Mucosa of rectum (tissue), 2 donors: Measurements from ENCODE around the gene RPH3AL.

Experiments used
- H3K27ac ChIP-seq, 2 donors: one replicate each; pipeline ENCODE4 v1.7.0; 2013; ENCODE audit warnings: inconsistent platforms in 2 of 2, low read depth in 2 of 2, low read length in 2 of 2
- H3K27me3 ChIP-seq, 2 donors: one replicate each; pipeline ENCODE4 v1.7.0; 2013; ENCODE audit warnings: low read length in 2 of 2; ENCODE audit not compliant: control insufficient read depth in 2 of 2, insufficient read depth in 2 of 2
- H3K36me3 ChIP-seq, 2 donors: one replicate each; pipeline ENCODE4 v1.7.0; 2013; ENCODE audit warnings: low read length in 2 of 2; ENCODE audit not compliant: control insufficient read depth in 2 of 2, insufficient read depth in 2 of 2
- H3K4me1 ChIP-seq, 2 donors: one replicate each; pipeline ENCODE4 v1.7.0; 2013; ENCODE audit warnings: low read length in 2 of 2, mild to moderate bottlenecking in 1 of 2; ENCODE audit not compliant: control insufficient read depth in 2 of 2, insufficient read depth in 2 of 2
- H3K4me3 ChIP-seq, 2 donors: one replicate each; pipeline ENCODE4 v1.7.0; 2013; ENCODE audit warnings: low read length in 2 of 2
- H3K9ac ChIP-seq, 2 donors: one replicate each; pipeline ENCODE4 v1.7.0; 2013; ENCODE audit warnings: low read length in 2 of 2, low read depth in 1 of 2, mild to moderate bottlenecking in 1 of 2
- H3K9me3 ChIP-seq, 2 donors: one replicate each; pipeline ENCODE4 v1.7.0; 2013; ENCODE audit warnings: low read length in 2 of 2; ENCODE audit not compliant: control insufficient read depth in 2 of 2
- donor health status: healthy.
- donor health status: Normal muscosa, but diverticular disease.

Gene RPH3AL

DNA sequence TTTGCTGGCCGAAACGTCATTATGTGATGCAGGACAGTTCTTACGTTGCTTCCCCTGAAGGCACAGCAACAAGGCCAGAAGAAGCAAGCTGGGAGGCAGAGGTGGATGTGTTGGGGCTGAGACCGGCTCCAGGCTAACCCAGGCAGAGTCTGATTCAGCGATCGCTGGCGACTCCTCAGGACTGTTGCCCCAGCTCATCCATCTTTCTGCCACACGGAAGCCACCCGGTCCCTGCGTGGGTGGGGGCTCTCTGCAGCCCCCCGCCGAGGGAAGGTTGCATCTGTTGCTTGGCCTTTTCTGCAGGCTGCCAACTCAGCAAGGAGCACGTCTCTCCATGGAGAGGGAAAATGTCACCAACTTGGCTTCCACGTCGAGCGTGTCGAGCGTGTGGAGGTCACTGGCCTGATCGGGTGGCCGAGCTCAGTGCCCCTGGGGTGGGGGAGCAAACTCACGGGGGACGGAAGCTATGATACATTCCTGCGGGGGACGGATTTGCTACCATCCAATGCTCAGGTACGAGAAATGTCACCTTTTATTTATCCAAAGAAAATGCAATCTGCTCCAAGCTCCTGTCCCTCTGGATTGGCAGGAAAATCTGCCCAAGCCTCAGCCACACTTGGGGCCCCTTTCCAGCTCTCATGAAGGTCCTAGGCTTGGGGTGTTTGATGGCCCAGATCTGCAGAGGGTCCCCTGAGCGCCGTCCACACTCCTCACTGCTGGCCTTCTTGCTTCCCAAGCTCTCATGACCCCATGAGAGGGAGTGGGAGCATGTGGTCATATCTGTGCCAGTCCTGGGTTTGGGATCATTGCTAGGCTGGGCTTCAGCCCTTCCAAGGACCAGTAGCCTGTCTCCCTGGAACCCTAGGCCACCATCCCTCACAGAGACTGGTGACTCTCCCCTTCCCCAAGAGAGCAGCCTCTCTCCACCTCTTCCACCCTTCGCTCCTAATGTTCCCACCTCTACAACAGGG lies 69.4 kb downstream of the RPH3AL start:
- no peak overlapping the region for H3K27ac ChIP-seq
- H3K9me3 ChIP-seq, result no peaks in the 10 kb centered on the region
- H3K36me3 ChIP-seq, result peaks cover 2 to 3% of the 10 kb centered on the region in 2 donors
- no peak overlapping the region for H3K9ac ChIP-seq
- no peaks in the 10 kb centered on the region for H3K4me1 ChIP-seq
- H3K27me3 ChIP-seq, result no peaks in the 10 kb centered on the region
- no peak overlapping the region for H3K4me3 ChIP-seq

DNA sequence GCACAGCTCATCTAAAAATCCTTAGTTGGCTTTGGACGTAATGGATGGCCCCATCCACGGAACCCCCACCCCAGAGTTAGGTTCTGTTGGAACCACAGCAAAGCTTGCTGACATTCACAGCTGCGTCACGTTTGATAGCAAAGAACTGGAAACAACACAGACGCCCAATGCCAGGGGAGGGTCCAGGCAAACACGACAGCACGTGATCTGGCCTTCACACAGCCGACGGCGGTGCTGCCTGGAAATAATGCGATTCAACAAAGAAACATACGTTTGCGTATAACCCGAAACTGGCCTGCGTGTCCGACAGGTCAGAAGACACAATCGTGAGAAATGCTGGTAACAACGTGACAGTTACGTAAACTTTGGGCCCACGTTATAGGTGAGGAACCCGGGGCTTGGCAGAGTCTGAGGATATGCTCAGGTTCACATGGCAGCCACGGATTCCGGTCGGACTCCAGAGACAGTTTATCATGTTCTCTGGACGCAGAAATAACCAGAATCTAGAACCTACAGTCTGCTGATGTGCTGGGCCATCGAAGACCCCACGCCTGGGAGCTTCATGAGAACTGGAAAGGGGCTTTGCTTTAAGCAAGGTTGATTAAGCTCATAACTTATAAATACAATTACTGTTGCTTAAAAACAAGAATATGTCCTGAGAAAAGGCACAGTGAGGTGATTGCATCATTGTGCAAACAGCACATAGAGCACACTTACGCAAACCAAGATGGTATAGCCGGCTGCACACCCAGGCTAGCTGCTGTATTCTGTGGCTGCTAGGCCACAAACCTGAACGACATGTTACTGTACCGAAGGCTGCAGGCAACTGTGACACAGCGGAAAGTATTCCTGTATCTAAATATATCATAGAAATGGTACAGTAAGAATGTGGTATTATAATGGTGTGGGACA lies 70.4 kb downstream of the RPH3AL start:
- Histone ChIP-seq H3K36me3 (peaks cover 2 to 3% of the 10 kb centered on the region in 2 donors), H3K27me3 (no peaks in the 10 kb centered on the region), H3K9ac (no peak overlapping the region), H3K27ac (no peak overlapping the region), H3K4me3 (no peak overlapping the region), H3K4me1 (no peaks in the 10 kb centered on the region), H3K9me3 (no peaks in the 10 kb centered on the region)

DNA sequence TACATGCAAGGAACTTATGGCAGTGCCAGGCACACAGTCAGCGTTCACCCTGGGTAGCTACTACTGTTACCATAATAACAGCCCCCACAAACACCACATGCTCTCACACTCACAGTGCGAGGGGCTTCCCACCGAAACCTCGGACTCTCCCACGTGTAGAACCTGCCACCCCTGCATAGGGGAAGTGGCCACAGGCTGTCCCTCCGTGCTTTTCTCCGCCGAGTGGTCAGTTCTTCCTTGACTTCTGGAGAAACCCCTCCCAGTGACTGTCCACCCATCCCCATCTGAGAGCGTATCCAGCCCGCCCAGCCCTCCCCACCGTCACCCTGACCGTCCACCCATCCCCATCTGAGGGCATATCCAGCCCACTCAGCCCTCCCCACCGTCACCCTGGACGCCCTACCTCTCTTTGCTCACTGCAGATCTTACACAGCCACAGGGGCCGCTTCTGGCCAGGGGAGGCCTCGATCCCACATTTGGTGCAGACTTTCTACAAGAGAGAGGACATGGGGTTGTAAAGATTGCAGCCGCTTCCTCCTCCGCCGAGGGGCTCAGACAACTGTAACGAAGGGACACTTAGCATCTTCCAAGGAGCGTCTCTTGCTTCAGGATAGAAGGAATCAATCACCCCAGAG lies 71.1 kb downstream of the RPH3AL start:
- no peak overlapping the region for H3K4me3 ChIP-seq
- no peaks in the 10 kb centered on the region for H3K27me3 ChIP-seq
- H3K9me3 ChIP-seq, result no peaks in the 10 kb centered on the region
- no peaks in the 10 kb centered on the region for H3K4me1 ChIP-seq
- no peak overlapping the region for H3K9ac ChIP-seq
- H3K36me3 ChIP-seq, result peaks cover 2 to 3% of the 10 kb centered on the region in 2 donors
- H3K27ac ChIP-seq, result no peak overlapping the region

DNA sequence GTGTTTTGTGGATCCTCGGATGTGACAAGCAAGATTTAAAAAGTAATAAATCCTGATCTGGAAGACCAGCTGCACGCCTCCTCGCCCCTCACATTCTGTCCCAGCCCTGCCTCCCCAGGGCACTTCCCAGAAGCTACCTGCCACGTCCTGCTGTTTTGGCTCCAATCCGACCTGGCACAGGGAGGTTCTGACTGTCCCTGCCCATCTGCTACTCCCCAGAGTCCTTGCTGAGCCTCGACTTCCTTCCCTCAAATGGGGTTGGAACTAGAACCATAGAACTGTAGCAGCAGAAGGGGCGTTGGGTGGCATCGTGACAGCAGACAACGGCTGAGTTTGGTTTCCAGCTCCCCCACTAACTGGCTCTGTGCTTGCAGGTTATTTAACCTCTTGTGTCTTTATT lies 71.7 kb downstream of the RPH3AL start:
- H3K36me3 ChIP-seq, result peaks cover 2 to 3% of the 10 kb centered on the region in 2 donors
- no peak overlapping the region for H3K27ac ChIP-seq
- no peak overlapping the region for H3K4me3 ChIP-seq
- no peaks in the 10 kb centered on the region for H3K4me1 ChIP-seq
- no peaks in the 10 kb centered on the region for H3K9me3 ChIP-seq
- H3K9ac ChIP-seq, result no peak overlapping the region
- no peaks in the 10 kb centered on the region for H3K27me3 ChIP-seq

- Histone ChIP-seq H3K4me3 (no peak overlapping the region), H3K27ac (no peak overlapping the region), H3K9ac (no peak overlapping the region), H3K27me3 (no peaks in the 10 kb centered on the region), H3K4me1 (no peaks in the 10 kb centered on the region), H3K36me3 (peaks cover 2 to 3% of the 10 kb centered on the region in 2 donors), H3K9me3 (no peaks in the 10 kb centered on the region)
Observed at GRCh38 chr17:280216-280615, 72.4 kb downstream of the RPH3AL start.

GRCh38 chr17:279776-280175 lies 72.8 kb downstream of the RPH3AL start:
- H3K4me3 ChIP-seq, result no peak overlapping the region
- peaks cover 2 to 3% of the 10 kb centered on the region in 2 donors for H3K36me3 ChIP-seq
- no peaks in the 10 kb centered on the region for H3K9me3 ChIP-seq
- no peak overlapping the region for H3K9ac ChIP-seq
- no peaks in the 10 kb centered on the region for H3K4me1 ChIP-seq
- H3K27me3 ChIP-seq, result no peaks in the 10 kb centered on the region
- no peak overlapping the region for H3K27ac ChIP-seq

DNA sequence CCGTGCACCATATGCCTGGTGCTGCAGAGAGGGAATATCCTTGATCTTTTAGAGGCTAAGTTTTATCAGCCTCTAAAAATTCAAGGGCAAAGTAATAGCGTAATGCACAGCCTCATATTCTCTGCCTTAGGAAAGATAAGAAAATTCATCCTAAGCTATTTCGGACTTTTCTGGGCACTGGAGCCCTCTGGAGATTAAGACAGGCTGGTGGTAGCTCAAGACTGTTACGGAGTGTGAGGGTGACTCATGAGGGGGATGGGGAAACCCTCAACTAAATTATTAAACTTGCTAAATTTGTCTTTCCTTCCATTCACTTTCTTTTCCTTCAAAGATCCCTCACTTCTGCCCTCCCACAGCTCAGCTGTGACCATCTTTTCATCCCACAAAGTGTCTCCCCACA lies 73.3 kb downstream of the RPH3AL start:
- no peaks in the 10 kb centered on the region for H3K4me1 ChIP-seq
- no peaks in the 10 kb centered on the region for H3K27me3 ChIP-seq
- H3K27ac ChIP-seq, result no peak overlapping the region
- peaks cover 2 to 3% of the 10 kb centered on the region in 2 donors for H3K36me3 ChIP-seq
- no peaks in the 10 kb centered on the region for H3K9me3 ChIP-seq
- H3K9ac ChIP-seq, result no peak overlapping the region
- no peak overlapping the region for H3K4me3 ChIP-seq

DNA sequence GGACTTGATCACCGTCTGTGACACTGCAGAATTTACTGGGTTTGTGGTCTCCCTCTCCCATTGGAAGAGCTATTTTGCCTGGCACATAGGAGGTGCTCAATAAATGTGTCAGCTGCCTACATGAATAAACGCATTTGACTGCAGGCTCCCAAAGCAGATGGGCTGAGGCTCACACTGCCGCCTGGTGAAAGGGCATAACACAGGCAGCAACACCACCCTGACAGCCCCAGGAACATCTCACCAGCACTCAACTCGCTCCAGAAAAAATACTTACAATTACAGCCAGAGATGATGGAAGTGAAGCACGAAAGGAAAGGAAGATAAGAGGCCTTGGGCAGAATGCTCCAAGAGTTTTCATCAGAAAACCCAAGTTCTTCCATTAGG lies 73.9 kb downstream of the RPH3AL start:
- no peak overlapping the region for H3K27ac ChIP-seq
- H3K9ac ChIP-seq, result no peak overlapping the region
- H3K27me3 ChIP-seq, result no peaks in the 10 kb centered on the region
- no peaks in the 10 kb centered on the region for H3K9me3 ChIP-seq
- H3K4me1 ChIP-seq, result no peaks in the 10 kb centered on the region
- H3K4me3 ChIP-seq, result no peak overlapping the region
- peaks cover 2 to 3% of the 10 kb centered on the region in 2 donors for H3K36me3 ChIP-seq

- Histone ChIP-seq H3K4me1 (no peaks in the 10 kb centered on the region), H3K9me3 (no peaks in the 10 kb centered on the region), H3K9ac (no peak overlapping the region), H3K27me3 (no peaks in the 10 kb centered on the region), H3K36me3 (peaks cover 2 to 3% of the 10 kb centered on the region in 2 donors), H3K4me3 (no peak overlapping the region), H3K27ac (no peak overlapping the region)
Observed at GRCh38 chr17:278055-278675, 74.4 kb downstream of the RPH3AL start.
